GM21529 (cell line): Measurements from ENCODE around the gene REEP3.
"Not testable (repeated sequence)": the region's sequence is repeated elsewhere in the genome, so short reads cannot be mapped to it uniquely, and the experiment has no call there.

Experiments used
- ATAC-seq: cut with Tn5 transposase; IDR thresholded peaks from one replicate; pipeline ENCODE4 v1.9.1; 2021; ENCODE audit not compliant: unreplicated experiment

Gene REEP3

GRCh38 chr10:63628526-63629362 is 107.5 kb downstream of the REEP3 start:
- peak; percentile 37 for ATAC-seq

DNA sequence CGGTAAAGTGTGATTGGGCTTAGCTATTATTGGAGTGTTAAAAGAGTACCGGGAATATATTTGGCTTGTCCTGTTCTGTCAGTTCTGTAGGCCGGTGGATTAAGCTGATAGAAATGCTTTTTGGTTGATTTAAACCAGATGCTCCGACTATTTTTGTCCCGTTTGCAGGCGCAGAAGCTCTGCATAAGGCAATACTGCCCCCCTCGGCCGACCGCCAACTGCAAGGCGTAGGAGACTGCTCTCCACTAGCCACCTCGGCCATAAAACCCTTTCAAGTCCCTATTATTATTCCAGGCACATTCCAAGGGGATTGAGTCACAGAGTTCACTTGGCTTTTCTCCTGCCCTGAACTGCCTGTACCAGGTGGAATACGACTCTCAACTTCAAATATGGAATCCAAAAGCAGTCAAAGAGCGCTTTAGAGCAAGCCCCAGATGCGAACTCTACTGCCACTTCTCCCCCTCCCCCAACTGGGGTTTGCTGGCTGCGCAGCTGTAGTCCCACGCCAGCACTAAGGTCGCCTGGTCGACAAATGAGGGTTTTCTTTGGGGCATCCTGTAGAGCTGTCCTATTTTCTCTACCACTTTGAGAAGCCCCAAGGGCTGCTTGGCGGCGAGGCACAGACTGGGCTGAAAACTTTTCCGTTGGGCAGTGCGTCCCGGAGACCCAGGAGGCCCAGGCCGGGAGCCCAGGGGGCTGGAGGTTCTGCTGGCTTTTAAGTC is 108.3 kb downstream of the REEP3 start:
- ATAC-seq, result peak; percentile 52

DNA sequence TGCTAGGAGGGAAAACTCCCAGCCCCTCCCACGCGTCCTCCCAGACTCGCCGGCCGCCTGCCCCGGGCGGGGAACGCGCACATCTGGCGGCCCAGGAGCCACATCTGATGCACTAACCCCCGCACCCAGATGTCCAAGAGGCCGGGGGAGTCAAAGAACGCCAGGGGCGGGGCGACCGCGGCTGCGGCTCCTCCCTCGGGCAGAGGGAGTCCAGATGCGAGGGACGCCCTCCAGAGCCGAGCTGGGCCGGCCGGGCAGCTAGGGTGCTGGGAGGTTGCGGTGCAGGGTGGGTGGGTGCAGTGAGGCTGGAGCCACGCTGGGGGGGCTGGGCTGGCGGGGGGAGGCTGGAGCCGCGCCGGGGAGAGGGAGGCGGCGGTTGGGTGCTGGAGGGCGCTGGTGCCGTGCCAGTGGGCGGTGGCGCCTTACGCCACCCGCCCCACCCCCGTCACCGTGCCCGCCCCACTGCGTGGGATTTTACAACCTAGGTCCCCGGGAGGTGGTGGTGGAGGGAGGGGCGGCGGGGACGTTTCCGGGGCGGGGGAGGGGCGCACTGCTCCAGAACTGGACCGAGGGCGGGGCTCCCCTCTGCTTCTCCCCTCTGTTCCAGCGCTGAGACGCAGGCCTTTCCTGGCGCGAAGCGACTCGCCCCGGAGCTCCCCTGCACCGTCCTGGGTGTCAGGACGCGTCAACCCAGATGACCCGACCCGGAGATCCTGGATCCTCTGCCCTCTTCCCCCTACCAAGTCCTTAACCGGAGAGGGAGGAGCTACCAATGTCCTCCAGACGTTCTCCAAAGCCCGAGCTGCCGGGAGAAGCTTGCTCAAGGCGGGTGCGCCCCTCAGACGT is 109.1 kb downstream of the REEP3 start:
- peak; percentile 60 for ATAC-seq

DNA sequence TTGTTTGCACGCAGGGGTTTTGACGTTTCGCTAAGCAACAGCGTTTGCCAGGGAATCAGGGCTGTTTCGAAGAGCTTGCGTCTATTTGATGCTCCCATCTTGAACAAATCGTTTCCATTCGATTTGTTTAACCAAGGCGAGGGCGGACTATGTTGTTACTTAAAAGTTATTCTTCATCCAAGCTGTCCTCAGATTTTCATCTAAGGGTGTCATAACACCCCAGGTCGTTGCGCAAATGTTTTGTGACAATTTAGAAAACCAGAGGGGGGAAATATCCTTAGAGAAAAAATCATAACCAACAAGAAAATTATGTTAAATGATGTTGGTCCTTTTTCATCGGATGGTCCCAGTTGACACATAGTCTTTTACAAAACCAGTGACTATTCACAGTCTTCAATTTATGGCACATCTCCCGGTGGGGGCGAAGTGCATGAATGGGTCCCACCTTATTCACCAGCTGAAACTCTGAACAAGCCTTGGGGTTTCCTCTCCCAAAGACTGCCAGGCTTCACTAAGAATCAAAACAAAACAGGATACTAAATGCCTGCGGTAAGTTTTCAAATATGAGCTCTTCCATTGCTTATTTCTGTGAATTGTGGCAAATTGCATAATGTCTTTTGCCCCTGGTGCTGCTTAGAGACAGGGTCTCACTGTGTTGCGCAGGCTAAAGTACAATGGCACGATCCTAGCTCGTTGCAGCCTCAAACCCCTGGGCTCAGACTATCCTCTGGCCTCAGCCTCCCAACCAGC is 109.9 kb downstream of the REEP3 start:
- ATAC-seq, result no peak

GRCh38 chr10:63631991-63632390 is 110.8 kb downstream of the REEP3 start:
- ATAC-seq, result no peak

- ATAC-seq, result no peak
Measured at GRCh38 chr10:63633677-63634487, 112.7 kb downstream of the REEP3 start.

DNA sequence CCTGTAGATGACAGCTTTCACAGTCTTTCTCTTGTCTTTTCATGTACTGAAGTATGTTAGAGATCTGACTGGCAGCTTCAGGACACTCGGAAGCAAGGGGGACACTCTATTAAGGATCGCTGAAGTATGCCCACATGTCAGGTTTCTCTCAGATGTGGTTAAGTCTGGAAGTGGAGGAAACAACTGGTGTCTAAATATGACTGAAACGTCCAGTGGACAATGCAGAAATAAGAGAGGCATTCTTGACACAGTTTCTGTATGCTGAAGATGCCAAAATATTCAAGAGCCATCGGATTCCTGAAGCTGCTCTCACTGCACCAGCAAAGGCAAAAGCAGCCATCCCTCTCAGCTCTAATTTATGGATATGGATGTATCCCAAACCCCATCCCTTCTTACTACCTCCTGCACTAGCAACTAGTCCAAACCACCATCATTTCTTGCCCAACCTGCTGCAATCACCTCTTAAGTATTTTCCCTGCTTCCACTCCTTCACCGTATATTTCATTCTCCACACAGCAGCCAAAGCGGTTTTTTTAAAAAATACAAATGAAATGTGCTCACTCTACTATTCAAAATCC is 113.4 kb downstream of the REEP3 start:
- ATAC-seq, result no peak

DNA sequence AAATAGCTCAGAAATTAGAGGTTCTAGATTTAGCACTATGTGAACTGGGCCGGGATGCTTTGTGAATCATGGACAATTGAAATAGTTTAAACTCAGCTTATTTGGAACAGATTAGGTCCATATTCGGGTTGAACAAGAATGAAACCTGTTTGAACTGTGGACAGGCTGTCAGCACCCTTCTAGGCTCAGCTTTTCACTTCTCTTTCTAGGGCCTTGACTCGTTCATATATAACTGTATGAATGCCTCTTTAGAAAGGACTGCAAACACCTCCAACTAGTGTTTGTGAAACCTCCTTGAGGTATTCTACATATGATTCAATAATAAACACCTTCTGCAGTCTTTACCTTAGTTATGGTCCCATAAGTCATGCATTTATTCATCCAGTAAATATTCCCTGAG is 115.6 kb downstream of the REEP3 start:
- peak; percentile 68 for ATAC-seq

- no peak for ATAC-seq
Measured at GRCh38 chr10:63637901-63638327, 116.7 kb downstream of the REEP3 start.

GRCh38 chr10:63641366-63641765 is 120.2 kb downstream of the REEP3 start:
- ATAC-seq, result no peak

DNA sequence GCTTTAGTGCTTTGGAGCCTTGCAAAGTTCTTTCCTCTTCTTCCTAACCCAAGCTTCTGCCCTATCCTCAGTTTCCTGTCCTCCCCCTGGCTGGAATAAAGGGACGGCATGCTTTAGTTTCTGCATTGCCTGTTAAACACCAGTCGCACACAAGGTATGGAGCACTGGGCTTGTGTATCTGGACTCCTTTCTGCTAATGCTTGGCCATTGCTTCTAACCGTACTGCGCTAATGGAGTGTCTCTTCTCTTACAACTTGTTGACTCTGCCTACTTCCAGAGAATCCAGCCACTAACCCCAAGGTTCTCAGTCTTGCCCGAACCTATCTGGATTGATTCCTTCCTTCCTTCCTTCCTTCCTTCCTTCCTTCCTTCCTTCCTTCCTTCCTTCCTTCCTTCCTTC is 120.6 kb downstream of the REEP3 start:
- ATAC-seq, result no peak

DNA sequence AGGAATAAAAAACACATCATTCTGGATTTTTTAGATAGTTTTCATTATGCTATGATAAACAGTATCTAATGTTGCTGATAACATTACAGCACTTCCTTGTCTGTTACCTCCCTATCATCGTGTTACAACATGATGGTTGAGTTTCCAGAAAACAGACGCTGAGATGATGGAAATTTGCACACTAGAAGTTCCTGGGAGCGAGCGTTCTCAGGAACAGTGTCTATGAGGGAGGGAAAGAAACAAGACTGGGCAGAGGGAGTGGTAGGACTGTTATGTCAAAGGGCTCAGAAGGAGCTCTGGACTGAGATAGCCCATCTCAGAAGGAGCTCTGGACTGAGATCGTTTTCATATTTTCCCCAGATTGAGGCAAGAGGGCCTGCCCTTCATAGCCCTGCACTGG is 121.6 kb downstream of the REEP3 start:
- no peak for ATAC-seq

DNA sequence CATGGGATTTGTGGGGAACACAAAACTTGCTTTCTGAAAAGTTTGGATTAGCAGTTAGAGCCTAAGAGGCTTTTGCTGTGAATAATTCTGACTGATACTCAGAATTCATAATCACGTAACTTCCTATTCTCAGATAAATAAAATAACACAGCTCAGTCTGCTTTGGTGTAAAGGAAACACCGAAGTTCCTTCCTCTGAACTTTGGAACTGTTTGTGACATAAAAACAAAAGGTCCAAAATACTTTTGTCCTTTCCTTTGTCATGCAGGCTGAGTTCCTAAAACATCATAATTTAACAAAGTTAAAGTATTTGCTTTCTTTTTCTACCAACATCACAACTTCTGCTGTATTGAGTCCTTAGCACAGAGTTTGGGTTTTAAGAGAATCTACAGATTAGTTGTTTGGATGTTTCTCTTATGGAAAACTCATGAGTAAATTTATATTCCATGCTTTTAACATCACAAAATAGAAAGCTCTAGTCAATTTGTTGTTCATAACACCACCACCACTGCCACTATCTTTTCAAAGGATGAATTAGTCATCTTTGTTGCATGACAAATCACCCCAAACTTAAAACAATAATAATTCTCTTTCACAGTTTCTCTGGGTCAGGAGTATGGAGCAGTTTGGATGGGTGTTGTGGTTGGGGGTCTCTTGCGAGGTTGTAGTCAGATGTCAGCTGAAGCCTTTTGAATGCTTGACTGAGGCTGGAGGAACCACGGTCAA is 123.4 kb downstream of the REEP3 start:
- ATAC-seq, result no peak

- no peak for ATAC-seq
Measured at GRCh38 chr10:63645195-63645594, 124.0 kb downstream of the REEP3 start.

- no peak for ATAC-seq
Measured at GRCh38 chr10:63646491-63646890, 125.3 kb downstream of the REEP3 start.

GRCh38 chr10:63651864-63652263 is 130.7 kb downstream of the REEP3 start:
- no peak for ATAC-seq

DNA sequence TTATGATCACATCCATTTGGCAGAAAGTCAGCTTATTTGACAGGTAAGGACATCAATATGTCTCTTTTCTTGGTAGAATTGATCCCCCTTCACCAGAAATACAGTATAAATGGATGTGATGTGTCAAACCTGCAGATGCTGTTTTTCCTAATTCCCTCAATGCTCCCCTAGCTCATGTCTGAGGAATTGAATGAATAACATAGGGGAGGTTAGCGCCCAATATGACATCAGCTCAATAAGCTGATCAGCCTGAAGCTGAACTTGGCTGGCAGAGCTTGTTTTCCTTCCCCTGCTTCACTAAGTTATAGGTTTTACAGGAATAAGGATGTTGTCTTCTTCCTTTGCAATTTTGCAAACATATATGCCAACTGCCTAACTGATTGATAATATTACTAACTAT is 132.5 kb downstream of the REEP3 start:
- no peak for ATAC-seq

- ATAC-seq, result no peak
Measured at GRCh38 chr10:63657761-63658160, 136.6 kb downstream of the REEP3 start.

GRCh38 chr10:63660941-63661340 is 139.7 kb downstream of the REEP3 start:
- not testable (repeated sequence) for ATAC-seq
